Measurements from ENCODE around the gene PAQR4.

The PAQR4 gene

DNA sequence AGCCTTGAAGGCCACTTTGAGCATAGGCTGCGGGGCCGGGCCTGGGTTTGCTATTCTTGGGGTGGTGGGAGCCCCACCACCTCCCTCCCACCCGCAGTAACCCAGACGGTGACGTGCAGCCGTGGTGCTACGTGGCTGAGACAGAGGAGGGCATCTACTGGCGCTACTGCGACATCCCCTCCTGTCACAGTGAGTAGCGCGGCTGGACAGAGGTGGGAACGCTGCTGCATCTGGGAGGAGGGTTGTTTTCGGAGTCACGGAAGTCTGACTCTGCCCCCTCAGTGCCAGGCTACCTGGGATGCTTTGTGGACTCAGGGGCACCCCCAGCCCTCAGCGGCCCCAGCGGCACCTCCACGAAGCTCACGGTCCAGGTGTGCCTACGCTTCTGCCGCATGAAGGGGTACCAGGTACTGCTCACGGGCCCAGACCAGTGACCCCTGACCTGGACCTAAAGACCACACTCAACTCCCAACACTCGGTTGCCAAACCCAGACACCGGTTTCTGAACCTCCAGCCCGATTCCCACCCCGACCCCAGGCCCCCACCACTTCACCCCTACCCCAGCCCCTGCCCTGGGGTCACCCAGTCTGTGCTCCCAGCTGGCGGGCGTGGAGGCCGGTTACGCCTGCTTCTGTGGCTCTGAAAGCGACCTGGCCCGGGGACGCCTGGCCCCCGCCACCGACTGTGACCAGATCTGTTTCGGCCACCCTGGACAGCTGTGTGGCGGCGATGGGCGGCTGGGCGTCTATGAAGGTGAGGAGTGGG lies 2.9 kb upstream of the PAQR4 start:
- no peak for DNase-seq

GRCh38 chr16:2966808-2967191 lies 2.3 kb upstream of the PAQR4 start:
- DNase-seq: no peak

DNA sequence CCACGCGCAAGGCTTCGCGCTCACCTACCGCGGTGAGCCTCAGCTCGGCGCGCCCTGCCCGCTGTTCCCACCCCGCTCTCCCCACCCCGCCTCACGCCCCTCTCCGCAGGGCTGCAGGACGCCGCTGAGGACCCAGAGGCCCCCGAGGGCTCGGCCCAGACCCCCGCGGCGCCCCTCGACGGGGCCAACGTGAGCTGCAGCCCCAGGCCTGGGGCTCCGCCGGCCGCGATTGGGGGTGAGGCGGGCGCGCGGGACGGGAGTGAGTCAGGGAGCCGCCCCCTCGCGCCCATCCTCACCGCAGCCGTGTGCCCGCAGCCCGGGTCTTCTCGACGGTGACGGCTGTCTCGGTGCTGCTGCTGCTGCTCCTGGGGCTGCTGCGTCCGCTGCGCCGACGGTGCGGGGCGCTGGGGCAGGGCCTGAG lies 1.9 kb upstream of the PAQR4 start:
- DNase-seq: no peak

GRCh38 chr16:2967721-2968161 lies 1.4 kb upstream of the PAQR4 start:
- no peak for DNase-seq

DNA sequence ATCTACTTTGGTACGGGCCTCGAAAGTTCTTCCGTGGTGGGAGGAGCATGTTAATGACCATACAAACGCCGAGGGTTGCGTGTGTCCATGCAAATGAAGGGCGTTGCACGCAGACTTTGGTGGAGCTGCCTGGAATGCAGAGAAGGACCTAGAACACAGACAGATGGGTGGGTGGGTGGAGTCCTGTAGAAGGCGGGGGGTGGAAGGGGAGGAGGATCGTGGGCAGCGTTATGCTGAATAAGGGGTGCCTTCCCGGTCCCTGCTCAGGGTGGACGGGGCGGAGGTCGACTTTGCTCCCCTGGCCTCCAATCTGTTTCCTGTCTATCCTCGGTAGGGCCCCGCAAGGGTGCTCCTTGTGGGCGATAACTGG lies 795 bp upstream of the PAQR4 start:
- DNase-seq: no peak

GRCh38 chr16:2969545-2970521 lies 685 bp downstream of the PAQR4 start:
- DNase-seq: peak in 2 of 4 experiments; percentile 30 to 43

- no peak for DNase-seq
Measured at GRCh38 chr16:2970563-2970962, 1.4 kb downstream of the PAQR4 start.

DNA sequence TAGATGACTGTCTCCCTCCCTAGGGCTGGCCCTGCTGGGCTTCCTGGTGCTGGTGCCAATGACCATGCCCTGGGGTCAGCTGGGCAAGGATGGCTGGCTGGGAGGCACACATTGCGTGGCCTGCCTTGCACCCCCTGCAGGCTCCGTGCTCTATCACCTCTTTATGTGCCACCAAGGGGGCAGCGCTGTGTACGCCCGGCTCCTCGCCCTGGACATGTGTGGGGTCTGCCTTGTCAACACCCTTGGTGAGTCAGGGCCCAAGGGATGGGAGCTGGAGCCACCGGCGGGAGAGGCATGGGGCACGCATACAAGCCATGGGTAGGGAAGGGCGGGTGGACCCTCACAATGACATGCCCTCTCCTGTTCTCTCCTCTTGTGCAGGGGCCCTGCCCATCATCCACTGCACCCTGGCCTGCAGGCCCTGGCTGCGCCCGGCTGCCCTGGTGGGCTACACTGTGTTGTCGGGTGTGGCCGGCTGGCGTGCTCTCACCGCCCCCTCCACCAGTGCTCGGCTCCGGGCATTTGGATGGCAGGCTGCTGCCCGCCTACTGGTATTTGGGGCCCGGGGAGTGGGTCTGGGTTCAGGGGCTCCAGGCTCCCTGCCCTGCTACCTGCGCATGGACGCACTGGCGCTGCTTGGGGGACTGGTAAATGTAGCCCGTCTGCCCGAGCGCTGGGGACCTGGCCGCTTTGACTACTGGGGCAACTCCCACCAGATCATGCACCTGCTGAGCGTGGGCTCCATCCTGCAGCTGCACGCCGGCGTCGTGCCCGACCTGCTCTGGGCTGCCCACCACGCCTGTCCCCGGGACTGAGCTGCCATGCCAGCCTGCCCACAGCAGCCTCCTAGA lies 2.2 kb downstream of the PAQR4 start:
- DNase-seq: no peak

DNA sequence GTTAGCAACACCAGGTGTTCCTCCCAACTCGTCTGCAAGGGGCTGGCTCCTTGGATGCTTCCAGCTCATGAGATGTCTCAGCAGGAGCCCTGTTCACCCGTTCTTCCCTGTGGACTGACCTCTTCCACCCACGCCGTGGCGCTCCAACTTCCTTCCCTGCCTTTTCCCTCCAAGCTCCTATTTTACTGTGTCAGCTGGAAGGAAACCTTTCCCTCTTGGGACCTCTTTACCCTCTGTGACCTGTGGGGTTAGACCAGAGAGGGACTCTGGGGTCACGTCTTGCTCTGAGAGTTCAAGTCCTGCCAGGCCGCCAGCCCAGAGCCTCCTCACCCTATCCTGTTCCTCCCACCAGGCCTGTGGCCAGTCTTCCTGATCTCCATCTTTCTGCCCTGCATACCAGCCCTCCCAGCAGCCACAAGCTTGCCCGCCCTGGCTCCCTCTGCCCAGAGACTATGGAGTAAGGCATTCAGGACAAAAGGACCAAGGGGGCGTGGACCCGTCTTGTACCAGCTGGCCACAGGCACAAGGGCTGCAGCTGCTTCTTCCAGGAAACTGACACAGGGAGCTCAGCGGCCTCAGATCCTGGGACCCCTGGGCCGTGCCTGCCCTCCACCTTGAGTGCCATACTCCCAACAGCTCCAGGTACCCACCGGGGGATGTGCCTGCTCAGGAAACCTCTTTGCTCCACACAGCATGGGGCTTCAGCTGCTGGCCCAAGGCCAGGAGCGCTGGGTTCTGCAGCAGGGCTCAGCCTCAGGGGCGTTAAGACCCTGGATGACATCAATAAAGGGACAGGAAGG lies 3.0 kb downstream of the PAQR4 start:
- no peak for DNase-seq

DNA sequence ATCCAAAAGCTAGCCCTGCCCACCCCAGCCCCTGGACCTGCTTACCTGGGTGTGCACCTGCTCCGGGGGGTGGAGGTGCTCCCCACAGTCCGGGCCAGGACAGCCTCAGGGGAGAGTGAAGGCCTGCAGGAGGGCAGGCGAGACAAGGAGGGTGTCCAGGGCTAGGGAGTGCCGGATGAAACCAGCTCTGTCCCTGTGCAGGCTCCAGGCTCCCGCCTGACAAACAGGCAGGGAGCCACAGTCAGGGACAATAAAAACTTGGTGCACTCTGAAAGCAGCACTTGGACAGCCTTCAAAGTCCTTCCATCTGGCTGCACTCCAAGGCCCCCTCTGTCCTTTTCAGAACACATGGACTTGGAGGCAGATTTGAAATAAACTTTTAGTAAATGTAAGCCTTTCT lies 3.9 kb downstream of the PAQR4 start:
- no peak for DNase-seq

DNA sequence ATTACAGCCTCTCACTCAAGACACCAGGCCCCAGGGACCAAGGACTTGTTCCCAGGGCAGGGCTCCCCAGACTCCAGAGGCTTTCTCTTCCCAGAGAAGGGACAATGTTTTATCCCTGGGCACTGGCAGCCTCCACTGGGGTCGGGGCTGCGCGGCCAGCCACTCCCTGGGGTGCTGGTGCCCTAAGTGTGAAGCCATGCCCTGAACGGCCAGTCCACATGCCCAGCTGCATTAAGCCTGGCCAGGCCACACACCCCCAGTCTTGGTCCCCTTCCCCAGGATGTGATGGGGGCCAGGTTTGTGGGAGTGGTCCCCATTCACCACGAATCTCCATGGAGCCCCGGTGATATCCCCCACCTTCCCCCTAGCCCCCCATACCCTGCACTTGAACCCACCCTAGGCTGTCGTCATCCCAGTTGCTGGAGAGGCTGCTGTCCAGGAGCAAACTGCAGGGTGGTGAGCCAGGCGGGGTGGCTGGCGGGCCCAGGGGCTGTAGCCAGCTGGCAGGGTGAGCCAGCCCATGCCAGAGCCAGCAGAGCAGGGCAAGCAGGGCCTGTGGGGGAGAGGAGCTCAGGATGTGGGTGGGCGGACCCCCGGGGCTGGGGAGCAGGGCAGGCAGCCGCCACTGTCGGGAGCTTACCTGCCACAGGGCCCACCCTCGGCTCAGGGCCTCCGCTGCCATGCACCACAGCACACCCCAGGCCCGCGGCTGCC lies 4.6 kb downstream of the PAQR4 start:
- DNase-seq: no peak

GRCh38 chr16:2974319-2975056 lies 5.3 kb downstream of the PAQR4 start:
- no peak for DNase-seq

GRCh38 chr16:2975161-2975795 lies 6.1 kb downstream of the PAQR4 start:
- DNase-seq: no peak

- DNase-seq: no peak
Measured at GRCh38 chr16:2976201-2976600, 7.1 kb downstream of the PAQR4 start.

- no peak for DNase-seq
Measured at GRCh38 chr16:2976673-2977072, 7.5 kb downstream of the PAQR4 start.

DNA sequence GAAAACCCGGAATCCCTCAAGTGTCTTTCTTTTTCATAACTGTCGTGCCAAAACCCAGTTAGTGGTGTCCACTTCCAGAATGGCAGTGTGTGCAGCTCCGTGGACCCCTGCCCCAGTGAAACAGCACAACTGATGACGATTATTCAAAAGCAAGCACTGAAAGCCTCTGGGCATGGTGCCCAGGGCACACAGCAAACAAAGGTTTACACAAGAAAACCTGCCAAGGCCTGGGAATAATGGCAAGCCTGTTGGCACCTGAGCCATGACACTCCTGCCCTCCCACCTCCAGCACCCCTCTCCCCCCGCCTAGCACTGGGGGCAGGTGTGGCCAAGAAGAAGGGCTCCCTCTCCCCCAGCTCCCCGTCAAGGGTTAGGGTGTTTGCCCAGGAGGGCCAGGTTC lies 8.3 kb downstream of the PAQR4 start:
- DNase-seq: no peak

- no peak for DNase-seq
Measured at GRCh38 chr16:2979669-2980226, 10.6 kb downstream of the PAQR4 start.

GRCh38 chr16:2980227-2981176 lies 11.4 kb downstream of the PAQR4 start, which contains the start of gene PKMYT1:
Gene PKMYT1 (minus strand): TSS chr16:2980446. CDS start chr16:2979657, 789 bp downstream.
- DNase-seq: peak; percentile 86 to 92 (median 89)

All from activated naive CD4-positive, alpha-beta T cell (primary cell).